Skeletal muscle tissue (tissue), 4 donors: ENCODE measurements around the gene CCDC68. TPM values are rescaled to one million over a fixed set of nuclear protein-coding genes. Genes with fewer than 3 reads are reported as not detected.

Source experiments
- H3K27ac ChIP-seq: one replicate; pipeline ENCODE4 v1.7.0; 2013; ENCODE audit warnings: mild to moderate bottlenecking, low read depth, low read length, inconsistent platforms
- H3K27me3 ChIP-seq, 3 donors: one replicate each; pipeline ENCODE4 v1.7.0; 2013; ENCODE audit warnings: low read length in 3 of 3; ENCODE audit not compliant: control insufficient read depth in 3 of 3, insufficient read depth in 3 of 3
- H3K36me3 ChIP-seq, 3 donors: one replicate each; pipeline ENCODE4 v1.7.0; 2013; ENCODE audit warnings: low read length in 3 of 3; ENCODE audit not compliant: control insufficient read depth in 3 of 3, insufficient read depth in 3 of 3
- H3K4me1 ChIP-seq, 3 donors: one replicate each; pipeline ENCODE4 v1.7.0; 2013; ENCODE audit warnings: low read length in 3 of 3, mild to moderate bottlenecking in 3 of 3; ENCODE audit not compliant: control insufficient read depth in 3 of 3, insufficient read depth in 3 of 3
- H3K4me3 ChIP-seq, 3 donors: one replicate each; pipeline ENCODE4 v1.7.0; 2013; ENCODE audit warnings: low read length in 3 of 3
- H3K9ac ChIP-seq, 3 donors: one replicate each; pipeline ENCODE4 v1.7.0; 2013; ENCODE audit warnings: low read length in 3 of 3, mild to moderate bottlenecking in 3 of 3, moderate library complexity in 2 of 3, low read depth in 1 of 3
- H3K9me3 ChIP-seq, 3 donors: one replicate each; pipeline ENCODE4 v1.7.0; 2013; ENCODE audit warnings: low read length in 3 of 3; ENCODE audit not compliant: control insufficient read depth in 3 of 3
- total RNA-seq: library from RNA; depleted of rRNA; stranded (reverse); fragments of >200 nt; gene quantifications from one replicate; pipeline ENCODE4 v1.2.3, GENCODE V29; 2014
- donor health status: Osteomylitis.

The CCDC68 gene
- total RNA-seq, 1 donor from 2014 or later: 0.52 TPM

DNA sequence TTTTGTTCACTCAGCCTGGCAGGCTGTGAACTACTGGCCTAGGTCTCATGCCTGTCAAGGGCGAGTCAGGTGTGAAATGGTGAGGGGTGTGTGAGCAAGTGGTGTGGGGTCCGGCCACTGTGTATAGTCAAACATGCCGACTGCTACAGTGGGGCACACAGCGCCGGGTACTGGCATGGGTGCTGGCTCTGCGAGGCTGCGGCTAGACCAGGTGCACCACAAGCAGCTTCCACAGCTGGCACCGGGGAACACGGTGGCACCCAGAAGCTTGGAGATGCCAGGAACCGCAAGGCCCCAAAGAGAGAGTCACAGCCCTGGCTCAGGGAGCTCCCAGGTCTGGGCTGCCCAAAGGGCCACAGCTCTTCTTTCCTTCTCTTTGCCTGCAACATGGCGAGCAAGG lies 49.7 kb downstream of the CCDC68 start:
- Histone ChIP-seq H3K9me3 (no peaks in the 10 kb centered on the region), H3K9ac (no peak overlapping the region)

DNA sequence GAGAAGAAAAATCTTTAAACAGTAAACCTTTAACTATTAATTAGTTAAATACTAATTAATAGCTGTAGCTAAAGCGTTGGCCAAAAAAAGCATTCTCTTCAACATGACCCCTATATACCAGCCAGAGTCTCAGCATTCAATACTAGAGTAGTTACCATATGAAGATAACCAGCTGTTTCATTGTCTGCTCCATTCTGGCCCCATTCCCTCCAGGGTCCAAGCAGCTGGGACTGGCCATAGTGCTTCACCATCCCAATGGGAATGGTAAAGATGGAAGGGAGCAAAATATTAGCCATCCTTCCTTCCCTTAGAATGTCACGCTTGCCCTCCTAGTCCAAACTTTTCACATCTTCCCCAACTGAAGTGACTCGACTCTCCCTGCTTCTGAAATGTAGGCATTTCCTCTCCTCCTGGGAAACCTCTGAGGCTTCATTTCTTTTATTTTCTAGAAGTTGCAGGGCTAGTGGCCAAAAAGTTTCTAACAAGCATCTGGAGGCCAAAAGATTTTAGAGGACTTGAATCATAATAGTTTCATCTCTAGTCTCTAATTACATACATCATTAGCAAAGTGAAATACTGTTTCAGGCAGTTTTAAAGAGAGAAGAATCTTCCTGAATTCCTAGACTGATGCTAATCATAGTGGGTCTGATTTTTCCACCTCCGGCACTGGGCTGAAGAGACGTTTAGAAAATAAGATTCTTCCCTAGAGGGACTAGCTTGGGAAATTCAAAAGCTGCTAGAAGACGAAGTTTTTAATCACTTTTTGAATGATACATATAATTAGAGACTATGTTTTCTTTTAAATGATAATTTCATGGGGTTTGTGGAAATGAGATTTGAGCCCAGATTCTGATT lies 52.7 kb downstream of the CCDC68 start:
- Histone ChIP-seq H3K9ac (no peak overlapping the region), H3K4me1 (no peaks in the 10 kb centered on the region), H3K4me3 (no peak overlapping the region), H3K9me3 (no peaks in the 10 kb centered on the region), H3K27me3 (no peaks in the 10 kb centered on the region), H3K36me3 (no peaks in the 10 kb centered on the region), H3K27ac (no peak overlapping the region)

More for the DNA sequence above, 49.7 kb downstream of the CCDC68 start:
- no peaks in the 10 kb centered on the region for H3K4me1 ChIP-seq
- no peaks in the 10 kb centered on the region for H3K36me3 ChIP-seq
- H3K27me3 ChIP-seq: no peaks in the 10 kb centered on the region
- H3K4me3 ChIP-seq: no peak overlapping the region
- no peak overlapping the region for H3K27ac ChIP-seq

DNA sequence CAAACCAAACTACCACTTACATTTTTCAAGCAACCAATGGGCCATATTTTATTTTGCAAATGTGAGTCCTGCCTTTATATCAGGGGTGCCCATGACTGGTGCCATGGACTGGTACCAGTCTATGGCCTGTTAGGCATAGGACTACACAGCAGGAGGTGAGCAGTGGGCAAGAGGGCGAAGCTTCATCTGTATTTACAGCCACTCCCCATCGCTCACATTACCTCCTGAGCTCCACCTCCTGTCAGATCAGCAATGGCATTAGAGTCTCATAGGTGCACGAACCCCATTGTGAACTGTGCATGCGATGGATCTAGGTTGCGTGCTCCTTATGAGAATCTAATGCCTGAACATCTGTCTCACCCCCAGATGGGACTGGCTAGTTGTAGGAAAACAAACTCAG lies 53.6 kb downstream of the CCDC68 start:
- no peak overlapping the region for H3K27ac ChIP-seq
- H3K36me3 ChIP-seq: no peaks in the 10 kb centered on the region
- no peaks in the 10 kb centered on the region for H3K9me3 ChIP-seq
- H3K4me1 ChIP-seq: no peaks in the 10 kb centered on the region
- H3K4me3 ChIP-seq: no peak overlapping the region
- H3K9ac ChIP-seq: no peak overlapping the region
- no peaks in the 10 kb centered on the region for H3K27me3 ChIP-seq

DNA sequence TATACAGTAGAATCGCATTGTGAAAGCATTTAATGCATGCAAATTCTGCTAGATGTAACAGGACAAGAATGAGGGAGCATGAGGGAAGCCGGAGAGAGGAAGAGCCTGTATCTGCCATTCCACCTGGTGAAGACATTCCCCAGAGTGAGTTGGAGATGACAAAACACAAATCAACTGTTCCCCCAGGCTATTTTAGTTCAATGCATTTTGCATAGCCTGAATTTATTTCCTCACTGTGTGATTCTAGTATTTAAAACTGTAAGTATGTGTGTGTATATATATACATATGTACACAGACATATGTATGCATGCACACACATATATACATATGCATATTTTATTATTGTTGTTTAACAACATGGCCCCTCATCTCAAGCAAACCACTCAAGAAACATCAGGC lies 54.7 kb downstream of the CCDC68 start:
- H3K9ac ChIP-seq: no peak overlapping the region
- H3K36me3 ChIP-seq: no peaks in the 10 kb centered on the region
- H3K27ac ChIP-seq: no peak overlapping the region
- no peaks in the 10 kb centered on the region for H3K4me1 ChIP-seq
- no peaks in the 10 kb centered on the region for H3K9me3 ChIP-seq
- no peak overlapping the region for H3K4me3 ChIP-seq
- no peaks in the 10 kb centered on the region for H3K27me3 ChIP-seq

DNA sequence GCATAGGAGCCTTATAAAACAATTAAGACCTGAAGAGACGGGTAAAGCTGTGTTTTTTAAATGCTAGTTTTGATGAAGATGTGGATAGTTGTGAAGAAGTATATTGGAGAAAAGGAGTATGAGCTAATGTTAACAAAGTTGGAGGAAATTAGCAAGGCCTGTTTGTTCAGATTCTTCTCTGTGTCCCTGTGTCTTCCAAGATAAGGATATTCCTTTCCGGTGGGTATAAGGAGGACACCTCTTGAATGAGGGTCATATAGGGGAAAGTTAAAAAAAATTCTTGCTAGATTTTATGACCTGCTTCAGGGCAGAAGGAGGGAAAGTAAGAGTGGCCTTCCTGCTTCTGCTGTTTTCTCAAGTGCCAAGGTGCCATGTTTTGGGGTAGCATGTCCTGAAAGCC lies 59.0 kb downstream of the CCDC68 start:
- Histone ChIP-seq H3K9me3 (no peaks in the 10 kb centered on the region), H3K4me3 (no peak overlapping the region), H3K9ac (no peak overlapping the region), H3K27ac (no peak overlapping the region), H3K36me3 (no peaks in the 10 kb centered on the region), H3K4me1 (no peaks in the 10 kb centered on the region), H3K27me3 (no peaks in the 10 kb centered on the region)

DNA sequence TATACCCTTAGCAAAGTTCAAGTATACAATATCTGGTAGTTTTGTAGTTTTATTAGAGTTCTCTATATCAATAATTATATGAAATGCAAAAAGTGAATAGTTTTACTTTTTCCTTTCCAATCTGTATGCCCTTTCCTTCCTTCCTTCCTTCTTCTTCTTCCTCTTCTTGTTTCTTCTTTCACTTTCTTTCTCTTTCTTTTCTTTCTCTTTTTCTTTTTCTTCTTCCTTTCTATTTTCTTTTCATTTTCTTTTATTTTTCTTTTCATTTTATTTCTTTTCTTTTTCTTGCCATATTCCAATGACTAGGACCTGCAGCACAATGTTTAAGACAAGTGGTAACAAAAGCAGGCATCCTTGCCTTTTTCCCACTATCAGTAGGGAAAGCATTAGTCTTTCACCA lies 59.8 kb downstream of the CCDC68 start:
- Histone ChIP-seq H3K27me3 (no peaks in the 10 kb centered on the region), H3K36me3 (no peaks in the 10 kb centered on the region), H3K9me3 (no peaks in the 10 kb centered on the region), H3K4me1 (no peaks in the 10 kb centered on the region), H3K4me3 (no peak overlapping the region), H3K9ac (no peak overlapping the region), H3K27ac (no peak overlapping the region)

DNA sequence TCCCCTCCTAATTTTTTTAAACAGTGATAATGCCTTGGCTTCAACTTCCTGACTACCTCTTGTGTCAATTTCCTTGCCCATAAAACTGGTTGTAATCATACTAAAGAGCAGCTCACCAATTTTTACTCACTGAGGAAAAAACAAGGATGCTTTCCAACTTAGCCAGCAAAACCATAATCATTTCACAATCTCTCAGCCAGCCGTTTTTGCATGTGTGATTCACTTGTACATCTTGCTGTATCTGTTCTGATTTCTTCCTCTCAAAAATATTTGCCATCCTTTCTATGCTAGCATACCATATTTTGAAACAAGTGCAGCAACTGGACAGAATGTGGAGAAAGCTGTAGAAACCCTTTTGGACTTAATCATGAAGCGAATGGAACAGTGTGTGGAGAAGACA lies 70.3 kb downstream of the CCDC68 start:
- Histone ChIP-seq H3K36me3 (no peaks in the 10 kb centered on the region), H3K9me3 (no peaks in the 10 kb centered on the region), H3K4me3 (no peak overlapping the region), H3K4me1 (no peaks in the 10 kb centered on the region), H3K9ac (no peak overlapping the region), H3K27ac (no peak overlapping the region), H3K27me3 (no peaks in the 10 kb centered on the region)

DNA sequence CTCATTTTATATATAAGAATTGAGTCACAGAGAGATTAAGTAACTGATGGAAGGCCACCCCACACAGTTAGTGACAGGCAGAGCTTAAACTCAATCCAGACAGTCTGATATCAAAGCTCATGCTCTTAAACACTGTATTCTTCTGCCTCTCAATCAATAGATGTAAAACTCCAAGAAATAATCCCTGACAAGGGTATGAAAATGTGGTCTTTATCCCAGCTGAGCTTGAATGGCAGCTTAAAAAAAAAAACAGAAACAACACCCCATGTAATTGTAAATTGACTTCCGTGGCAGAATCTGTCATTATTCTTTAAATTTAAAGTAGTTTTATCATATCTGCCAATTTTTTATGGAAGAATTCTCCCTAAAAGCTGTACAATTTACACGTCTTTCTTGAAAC lies 70.9 kb downstream of the CCDC68 start:
- no peaks in the 10 kb centered on the region for H3K9me3 ChIP-seq
- no peak overlapping the region for H3K27ac ChIP-seq
- no peak overlapping the region for H3K4me3 ChIP-seq
- no peaks in the 10 kb centered on the region for H3K4me1 ChIP-seq
- no peaks in the 10 kb centered on the region for H3K36me3 ChIP-seq
- H3K9ac ChIP-seq: no peak overlapping the region
- H3K27me3 ChIP-seq: no peaks in the 10 kb centered on the region

DNA sequence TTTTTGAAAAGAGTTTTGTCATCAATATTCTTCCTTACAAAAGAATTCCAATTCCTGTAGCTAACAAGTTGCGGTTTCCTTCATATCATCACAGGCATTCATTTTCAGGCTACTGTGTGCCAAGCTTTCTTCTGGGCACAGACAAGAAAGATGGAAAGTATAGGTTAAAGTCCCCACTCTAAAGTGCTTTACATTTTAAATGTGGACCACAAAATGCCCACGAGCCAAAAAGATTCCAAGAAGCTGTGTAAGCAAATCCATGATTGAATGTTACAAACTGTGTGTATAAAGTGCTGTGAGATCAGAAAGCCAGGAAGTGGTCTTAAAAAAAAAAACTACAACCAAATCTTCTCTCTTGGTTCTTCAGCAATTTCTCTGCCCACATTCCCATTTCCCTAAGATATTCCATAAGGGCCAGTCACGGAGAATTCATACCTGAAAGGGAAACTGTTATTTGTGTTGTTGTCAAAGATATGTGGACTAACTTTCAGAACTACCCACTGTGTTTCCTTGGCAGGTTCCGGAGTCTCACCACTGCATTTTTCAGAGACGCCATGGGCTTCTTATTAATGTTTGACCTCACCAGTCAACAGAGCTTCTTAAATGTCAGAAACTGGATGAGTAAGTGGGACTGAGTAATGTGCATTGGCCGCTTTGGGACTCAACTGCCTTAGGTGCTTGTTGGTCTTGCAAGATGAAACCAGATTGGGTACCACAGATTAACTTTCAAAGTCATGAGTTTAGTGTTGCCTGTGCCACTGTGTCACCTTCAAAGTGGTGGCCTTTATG lies 75.3 kb downstream of the CCDC68 start:
- Histone ChIP-seq H3K4me1 (no peaks in the 10 kb centered on the region), H3K27ac (no peak overlapping the region), H3K4me3 (no peak overlapping the region), H3K9ac (no peak overlapping the region), H3K9me3 (no peaks in the 10 kb centered on the region), H3K36me3 (no peaks in the 10 kb centered on the region), H3K27me3 (no peaks in the 10 kb centered on the region)

DNA sequence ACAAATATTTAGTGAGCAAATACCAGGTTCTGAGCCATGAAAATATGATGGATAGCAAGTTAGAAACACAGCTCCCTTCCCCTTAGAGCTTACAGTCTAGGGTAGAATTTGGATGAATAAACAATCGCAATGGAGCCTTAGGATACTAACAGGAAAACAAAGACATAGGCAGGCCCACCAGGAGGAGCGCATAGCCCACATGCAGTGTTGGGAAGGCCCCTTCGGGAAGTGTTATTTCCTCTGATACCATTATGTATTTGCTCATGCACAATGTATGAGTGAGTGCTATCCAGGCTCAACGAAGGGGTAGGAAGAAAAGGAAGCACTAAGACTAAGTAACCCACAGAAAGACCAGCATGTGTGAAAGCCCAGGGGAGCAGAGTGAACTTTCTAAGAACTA lies 76.9 kb downstream of the CCDC68 start:
- H3K36me3 ChIP-seq: no peaks in the 10 kb centered on the region
- H3K27ac ChIP-seq: no peak overlapping the region
- no peaks in the 10 kb centered on the region for H3K27me3 ChIP-seq
- no peak overlapping the region for H3K4me3 ChIP-seq
- H3K9ac ChIP-seq: no peak overlapping the region
- H3K4me1 ChIP-seq: no peaks in the 10 kb centered on the region
- no peaks in the 10 kb centered on the region for H3K9me3 ChIP-seq
